Activated CD8-positive, alpha-beta memory T cell treated with anti-CD3 and anti-CD28 coated beads for 24 hours (primary cell): Measurements from ENCODE around the gene ZCCHC7.

ENCODE experiments used
- DNase-seq: peaks from one replicate; pipeline ENCODE4 v3.0.0-alpha.2; 2020

The ZCCHC7 gene

DNA sequence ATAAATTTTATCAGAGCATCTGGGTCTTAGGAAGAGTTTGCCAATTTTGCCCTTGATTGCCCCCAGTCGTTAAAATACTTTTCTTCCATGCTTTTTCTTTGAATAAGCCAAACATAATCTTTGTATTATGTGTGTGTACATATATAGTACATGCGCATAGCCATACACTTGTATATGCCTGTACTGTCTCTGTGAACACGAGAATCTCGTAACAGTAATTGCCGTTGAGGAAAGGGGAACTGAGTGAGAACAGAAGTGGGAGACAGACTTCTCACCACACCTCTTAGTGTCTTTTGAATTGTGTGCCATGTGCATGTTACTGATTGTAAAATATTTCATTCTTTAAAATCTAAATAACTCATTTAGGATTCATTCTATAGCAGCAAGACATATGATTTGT, 222.5 kb downstream of the ZCCHC7 start:
- no peak for DNase-seq

DNA sequence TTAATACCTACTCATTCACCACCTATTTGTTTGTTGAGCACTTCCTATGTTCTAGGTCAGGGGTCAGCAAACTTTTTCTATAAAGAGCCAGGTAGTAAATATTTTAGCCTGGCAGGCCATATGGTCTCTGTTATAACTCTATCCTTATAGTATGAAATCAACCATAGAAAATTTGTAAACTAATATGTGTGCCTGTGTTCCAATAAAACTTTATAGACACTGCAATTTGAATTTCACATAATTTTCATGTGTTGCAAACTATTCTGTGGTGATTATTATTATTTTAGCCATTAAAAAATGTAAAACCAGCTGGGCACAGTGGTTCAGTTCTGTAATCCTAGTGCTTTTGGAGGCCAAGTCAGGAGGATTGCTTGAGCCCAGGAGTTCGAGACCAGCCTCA, 223.3 kb downstream of the ZCCHC7 start:
- DNase-seq = no peak

DNA sequence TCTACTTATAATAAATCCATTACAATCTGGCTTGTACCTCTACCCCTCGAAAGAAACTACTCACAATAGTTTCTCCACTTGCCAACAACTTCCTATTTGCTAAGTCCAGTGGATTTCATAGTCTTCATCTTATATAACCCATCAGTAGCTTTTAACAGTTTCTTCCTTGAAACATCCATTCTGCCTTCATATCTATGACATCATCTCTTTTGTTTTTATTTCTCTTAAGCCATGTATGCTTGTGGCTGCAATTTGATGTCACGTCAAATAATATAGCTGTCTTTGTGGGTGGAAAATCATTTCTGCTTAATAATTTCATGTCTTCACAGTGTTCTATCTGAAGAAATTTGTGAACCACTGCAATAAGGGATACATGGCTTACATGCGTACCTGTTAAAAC, 224.7 kb downstream of the ZCCHC7 start:
- no peak for DNase-seq

DNA sequence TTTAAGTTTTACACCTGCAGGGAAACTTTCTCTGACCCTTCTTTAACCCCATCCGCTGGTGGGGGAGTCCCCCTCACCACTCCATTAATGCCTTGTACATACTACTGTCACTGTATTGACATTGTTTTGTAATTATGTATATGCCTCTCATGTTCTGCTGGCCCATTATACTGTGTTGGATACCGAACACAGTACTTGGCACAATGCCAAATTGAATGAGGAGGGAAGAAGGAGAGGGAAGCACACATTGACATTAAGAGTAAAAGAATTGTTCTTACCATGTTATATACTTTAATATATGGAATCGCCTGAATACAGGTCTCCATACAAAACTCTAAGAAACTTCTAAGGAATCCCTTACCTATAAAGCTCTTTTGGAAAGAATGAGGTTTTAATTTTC, 228.5 kb downstream of the ZCCHC7 start:
- DNase-seq = no peak

DNA sequence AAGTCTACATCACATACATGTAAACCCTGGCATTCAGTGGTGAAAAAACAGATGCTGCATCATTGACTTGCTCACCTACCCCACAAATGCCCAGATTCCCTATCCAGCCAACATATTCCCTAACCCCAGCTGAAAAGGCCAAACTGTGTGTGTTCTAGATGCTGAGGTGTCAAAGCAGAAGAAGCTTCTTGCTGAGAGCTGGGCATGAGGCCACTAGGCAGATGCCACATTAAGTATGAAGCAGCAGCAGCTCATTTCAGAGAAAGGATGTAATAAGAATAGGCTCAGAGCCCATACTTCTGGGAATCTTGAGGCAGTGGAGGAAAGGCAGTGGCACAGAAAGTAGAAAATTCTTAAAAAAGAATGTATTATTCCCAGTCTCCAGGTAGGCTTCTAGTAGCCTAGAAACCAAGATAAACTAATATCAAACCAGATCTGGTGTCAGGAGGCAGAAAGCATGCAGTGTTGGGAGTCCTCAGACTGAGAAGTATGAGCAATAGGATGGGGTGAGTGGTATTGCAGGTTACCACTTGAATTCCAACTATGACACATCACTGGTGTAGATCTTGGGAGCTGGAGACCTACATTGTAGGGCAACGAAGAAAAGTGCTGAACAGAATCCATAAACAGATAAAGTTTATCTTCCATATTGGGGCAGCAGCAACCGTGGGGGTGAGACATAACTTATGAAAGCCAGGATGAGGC, 230.3 kb downstream of the ZCCHC7 start:
- no peak for DNase-seq

DNA sequence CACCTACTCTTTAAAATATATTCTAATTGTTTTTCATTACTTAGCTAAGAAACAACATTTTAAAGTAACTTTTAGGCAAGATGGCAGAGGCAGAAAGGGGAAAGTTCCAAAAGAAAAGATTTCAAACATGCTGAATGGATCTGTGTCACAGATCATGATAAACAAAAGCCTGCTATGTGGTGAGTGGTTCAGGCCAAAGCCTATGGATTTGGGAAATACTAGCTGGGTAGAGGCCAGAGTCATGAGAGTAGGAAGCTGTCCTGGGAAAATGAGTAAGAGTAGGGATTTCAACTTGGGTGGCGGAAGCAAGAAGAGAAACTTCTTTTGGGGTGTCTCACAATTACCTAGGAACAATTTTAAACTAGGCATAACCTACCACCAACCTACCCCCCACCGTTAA, 233.4 kb downstream of the ZCCHC7 start:
- DNase-seq = no peak

DNA sequence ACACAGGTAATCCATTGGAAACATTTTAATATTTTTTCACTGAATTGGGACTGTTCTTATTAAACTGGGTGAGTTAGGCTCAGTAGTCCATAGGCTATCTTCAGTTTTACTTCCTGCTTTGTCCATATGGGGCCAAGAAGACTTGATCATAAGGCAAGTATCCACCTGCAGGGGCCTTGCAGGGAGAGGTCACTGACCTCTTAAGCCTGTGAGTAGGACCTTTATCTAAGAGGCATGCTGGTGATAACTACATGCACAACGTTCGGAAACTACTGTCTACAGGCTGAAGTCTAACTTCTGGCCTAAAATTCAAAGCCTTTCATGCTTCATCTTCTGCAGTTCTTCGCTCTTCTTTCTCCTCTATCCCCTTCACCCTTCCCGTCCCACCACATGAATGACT, 242.1 kb downstream of the ZCCHC7 start:
- no peak for DNase-seq

DNA sequence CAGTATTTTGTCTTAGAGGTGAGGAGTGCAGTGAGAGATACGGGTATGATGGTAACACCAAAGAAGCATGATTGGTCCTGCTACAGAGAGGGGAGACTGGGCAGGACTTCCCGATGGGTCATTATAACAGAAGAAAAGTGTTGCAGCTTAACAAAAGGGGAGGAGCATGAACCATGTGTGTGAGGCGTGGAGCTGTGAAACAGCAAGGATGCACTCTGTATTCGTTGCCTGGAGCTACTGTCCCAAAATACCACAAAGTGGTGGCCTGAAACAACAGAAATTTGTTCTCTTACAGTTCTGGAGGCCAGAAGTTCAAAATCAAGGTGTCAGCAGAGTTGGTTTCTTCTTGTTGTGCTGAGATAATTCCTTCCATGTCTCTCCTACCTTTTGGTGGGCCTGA, 242.8 kb downstream of the ZCCHC7 start:
- no peak for DNase-seq

DNA sequence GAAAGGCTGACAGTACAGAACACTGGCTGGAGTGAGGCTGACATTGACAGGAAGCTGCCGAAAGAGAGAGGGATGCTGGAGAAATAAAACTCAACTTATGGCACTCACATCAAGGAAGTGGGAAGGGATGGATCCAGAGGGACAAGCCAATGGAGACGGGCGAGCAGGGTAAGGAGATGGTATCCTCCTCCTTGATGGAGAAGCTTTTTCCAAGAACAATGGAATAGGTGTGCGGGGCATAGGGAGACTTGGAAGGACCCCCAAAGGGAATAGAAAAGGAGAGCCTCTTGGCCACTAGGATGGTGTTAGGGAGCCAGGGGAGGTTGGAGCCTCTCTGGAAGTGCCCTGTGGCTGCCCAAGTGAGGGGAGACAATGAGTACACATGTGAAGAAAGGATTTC, 243.8 kb downstream of the ZCCHC7 start:
- no peak for DNase-seq

DNA sequence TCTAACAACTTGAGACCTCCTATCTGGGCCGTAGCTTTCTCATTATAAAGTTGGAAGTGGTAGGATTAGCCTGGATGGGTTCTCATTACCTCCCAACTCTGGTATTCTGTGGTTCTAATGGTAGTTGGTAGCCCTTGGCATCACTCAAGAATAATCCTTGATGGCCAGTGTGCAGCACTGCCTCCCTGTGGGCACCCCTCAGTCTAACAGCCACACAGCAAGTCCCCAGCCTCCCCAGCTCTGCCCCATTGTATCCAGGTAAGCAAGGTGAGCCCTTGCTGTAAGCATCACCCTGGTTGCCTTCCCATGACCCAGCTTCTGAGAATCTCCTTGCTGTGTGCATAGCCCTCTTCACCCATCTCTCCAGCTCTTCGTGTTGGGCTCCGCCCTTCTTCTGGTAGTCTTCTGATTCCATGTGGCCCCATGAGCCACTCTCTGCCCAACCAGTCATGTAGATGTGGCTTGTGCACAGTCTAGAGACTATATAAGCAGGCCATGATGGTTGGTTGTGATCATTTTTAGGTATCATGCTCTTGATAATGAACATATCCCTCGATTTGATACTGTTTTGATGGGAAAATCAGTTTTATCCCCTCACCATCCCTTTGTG, 244.5 kb downstream of the ZCCHC7 start:
- DNase-seq = no peak

DNA sequence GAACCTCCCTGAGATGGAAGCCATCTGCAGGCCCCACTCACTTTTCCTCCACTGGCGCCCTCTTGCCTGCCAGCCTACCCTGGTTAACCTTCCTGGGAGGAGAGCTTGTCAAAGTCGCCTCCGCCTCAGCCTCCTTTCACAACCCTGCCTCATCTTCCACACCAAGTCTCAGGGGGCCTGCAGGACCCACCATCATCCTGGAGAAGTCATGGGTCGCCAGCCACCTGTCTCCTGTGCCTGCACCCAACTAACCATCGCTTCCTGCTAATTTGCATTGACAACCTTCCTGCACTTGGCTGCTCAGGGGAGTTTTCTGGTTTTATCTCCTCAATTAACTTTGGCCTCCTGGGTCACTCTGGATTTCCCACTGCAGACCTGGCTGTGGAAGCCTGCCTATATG, 249.3 kb downstream of the ZCCHC7 start:
- DNase-seq = no peak

DNA sequence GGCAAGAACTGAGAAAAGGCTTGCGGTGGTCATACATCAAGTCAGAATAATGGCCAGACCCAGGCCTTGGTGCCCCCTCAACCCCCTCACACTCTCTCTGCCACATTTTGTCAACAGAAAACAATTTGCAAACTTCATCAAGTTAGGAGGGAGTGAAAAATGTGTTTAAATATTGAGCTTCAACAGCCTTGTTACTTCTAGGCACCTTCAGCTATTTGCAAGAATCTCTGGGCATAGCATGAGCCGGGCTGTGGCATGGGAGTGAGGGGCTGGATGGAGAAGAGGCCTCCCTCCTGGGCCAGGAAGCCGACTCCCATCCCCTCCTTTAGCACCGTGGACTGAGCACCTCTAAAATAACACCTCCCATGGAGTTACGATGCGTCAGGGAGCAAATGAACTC, 249.9 kb downstream of the ZCCHC7 start:
- DNase-seq = no peak

DNA sequence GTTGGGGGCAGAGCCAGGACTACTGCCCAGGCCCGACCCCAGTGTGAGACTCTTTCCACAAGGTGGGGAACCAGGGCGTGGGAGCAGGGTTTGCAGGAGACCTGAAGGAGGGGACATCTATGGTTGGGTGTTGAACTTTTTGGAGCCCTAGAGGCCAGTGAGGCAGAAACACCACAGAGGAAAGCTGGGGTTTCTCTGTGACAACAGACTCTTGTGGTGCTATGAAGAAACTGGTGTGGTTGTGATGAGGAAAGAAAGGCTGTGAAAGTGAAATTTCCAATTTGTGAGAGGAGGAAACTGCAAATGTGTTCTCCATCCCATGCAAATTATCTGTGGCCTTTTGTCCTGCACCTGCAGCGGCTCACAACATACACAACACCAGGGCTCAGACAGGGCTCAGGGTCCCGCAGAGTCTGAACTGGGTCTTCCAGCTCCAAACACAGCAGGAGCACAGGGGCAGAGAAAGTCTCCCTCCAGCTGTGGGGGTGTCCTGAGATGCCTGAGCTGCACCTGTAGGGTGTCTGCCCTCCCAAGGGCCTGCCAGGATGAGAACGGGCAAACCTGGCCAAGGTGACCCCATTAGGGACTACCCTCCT, 250.7 kb downstream of the ZCCHC7 start:
- DNase-seq = no peak

DNA sequence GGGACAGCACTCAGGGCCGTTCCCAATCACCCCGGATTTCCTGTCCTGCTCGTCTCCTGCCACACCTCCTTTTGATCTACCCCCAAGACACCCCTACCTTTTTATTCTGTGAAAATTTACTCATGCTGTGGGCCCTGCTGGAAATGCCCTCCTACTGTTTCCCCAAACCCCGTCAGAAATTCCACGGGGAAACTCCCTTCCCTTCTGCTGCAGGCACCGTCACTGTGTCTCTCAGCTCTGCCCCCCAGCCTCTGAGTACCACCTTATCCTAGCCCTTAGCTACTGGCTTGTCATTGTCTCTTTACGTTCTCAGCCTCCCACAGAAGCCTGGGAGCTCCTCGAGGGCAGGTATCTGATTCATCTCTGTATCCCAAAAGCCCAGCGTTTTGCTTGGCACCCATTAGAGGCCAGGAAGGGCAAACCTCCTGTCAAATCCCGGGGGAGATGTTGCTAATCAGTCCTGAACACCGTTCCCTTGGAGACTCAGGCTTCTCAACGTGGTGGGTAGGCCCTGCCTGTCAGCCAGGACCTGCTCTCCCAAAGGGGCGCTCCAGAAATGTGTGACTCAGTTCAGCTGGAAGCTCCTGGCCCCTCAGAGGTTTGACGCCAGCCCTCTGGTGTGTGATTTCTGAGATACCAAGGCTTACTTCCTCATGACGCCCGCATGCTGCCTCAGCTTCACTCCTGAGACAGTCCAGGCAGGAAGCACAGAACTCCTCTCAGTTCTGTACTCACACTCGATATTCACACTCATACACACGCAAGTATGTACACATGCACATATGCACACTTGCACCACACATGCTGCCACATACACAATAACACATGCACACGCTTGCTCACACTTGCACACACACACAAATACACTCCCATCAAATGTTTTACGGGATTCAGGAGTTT, 251.4 kb downstream of the ZCCHC7 start:
- DNase-seq = no peak

DNA sequence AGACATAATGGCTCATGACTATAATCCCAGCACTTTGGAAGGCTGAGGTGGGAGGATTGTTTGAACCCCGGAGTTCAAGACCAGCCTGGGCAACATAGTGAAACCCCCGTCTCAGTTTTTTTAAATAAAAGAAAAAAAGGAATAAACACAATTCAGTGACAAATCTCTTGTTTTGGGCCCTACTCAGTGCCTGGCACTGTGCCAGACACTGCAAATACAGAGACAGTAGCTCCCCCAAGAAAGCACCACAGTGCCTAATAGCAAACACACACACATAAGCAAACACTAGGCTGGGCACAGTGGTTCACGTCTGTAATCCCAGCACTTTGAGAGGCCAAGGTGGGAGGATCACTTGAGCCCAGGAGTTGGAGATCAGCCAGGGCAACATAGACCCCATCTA, 252.5 kb downstream of the ZCCHC7 start:
- DNase-seq = no peak

DNA sequence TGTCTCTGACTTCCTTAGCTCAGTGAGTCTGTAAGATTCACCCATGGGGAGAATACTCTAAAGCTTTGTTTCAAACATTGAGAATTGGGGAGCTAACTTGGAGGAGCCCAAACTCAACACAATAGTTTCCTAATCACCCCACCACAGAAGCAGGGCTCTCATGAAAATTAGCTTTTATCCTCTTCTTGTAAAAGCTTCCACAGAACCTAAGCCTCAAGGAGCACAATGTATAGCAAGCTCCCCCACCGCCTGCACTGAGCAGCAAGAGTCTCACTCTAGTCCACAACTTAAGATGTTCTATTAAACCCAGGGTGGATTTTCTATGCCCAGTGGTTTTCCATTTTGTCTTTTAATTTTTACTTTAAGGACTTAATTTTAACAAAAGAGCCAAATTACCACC, 253.2 kb downstream of the ZCCHC7 start:
- DNase-seq = no peak

DNA sequence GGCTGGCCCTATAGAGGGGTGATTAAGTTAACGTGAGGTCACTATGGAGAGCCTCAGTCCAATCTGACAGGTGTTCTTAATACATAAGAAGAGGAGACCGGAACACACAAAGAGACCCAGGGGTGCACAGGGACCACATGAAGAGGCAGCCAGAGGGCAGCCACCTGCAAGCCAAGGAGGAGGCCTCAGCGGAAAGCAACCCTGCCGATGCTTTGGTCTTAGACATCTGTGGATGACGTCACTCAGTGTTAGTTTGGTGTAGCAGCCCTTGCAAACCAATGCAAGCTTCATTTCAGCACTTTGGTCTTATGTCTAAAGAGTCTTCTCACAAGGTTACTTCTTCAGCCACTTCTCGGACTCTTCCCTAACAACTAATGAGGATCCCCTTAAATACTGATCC, 254.5 kb downstream of the ZCCHC7 start:
- DNase-seq = no peak

DNA sequence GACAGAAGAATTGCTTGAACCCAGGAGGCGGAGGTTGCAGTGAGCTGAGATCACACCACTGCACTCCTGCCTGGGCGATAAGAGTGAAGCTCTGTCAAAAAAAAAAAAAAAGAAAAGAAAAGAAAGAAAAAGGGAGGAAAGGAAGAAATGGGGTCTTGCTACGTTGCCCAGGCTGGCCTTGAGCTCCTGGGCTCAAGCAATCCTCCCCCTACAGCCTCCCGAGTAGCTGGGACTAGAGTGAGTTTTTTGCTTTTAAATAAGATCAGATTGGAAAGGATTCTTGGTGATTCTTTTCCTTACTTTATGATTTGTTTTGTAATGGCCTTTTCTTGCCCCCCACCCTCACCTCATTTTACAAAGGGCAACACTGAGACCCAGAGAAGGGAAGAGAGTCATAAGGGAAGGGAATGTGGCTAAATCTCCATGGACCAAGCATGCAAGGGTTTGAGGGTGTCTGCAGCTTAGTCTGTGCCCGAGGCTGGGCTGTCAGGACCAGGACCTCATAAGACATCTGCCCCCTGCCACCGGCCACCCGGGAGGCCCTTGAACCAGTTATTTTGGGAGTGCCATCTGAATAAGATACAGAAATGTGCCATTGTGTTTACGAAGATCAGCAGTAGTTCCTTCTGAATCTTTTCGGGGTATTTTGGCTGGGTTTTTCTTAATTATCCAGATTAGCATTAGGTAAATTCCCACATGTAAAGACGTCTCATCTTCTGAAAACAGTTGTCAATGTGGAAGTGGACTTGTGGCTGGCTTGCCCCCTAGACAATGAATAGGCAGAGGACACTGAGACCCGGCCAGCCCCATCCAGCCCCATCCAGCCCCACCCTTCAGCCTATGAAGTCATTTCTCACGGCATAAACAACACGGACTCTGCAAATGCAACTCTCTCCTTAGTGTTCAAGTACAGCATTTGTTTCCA, 257.6 kb downstream of the ZCCHC7 start:
- DNase-seq = no peak

DNA sequence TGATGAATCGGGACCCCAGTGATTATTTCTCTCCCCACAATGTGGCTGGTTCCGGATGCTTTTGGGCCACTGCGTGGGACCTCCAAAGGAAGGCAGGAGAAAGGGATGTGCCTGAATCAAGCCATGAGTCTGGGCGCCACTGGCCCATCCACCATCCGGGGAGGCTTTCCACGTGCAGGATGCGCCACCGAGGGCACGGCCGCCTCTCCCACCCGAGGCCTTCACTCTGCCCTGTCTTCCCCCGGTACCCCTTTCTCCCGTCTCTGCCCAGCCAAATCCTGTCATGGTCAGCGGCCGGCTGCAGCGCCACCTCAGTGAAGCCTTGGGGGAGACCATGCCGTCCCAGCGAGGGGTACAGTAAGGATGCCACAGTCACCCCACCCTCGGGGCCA, 258.2 kb downstream of the ZCCHC7 start:
- no peak for DNase-seq

DNA sequence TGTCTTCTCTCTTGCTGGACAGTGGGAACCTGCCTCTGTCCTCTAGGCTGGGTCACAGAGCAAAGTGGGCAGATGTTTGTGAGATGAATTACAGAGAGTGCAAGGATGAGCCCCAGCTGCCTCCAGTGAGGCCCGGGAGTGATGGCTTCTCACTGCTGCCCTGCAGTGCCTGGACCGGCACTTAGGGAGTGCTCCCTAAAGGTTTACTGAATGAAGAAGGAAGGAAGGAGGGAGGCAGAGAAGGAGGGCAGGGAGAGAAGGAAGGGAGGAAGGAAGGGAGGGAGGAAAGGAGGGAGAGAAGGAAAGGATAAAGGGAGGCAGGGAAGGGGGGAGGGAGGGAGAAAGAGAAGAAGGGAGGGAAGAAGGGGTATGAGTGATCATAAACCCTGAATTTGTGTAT, 259.5 kb downstream of the ZCCHC7 start:
- DNase-seq = no peak

DNA sequence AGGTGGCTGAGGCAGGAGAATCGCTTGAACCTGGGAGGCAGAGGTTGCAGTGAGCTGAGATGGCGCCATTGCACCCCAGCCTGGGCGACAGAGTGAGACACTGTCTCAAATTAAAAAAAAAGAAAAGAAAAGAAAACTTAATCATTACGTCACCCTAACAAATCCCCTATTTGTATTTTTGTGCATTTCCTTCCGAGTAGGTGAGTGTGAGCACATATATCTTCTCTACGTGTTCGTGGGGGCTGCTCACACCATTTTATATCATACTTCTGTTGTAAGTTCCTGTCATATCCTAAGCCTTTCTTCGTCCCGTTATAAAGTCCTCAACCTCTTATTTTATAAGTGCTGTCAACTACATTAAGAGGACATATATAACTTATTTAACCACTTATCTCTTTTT, 260.2 kb downstream of the ZCCHC7 start:
- no peak for DNase-seq

DNA sequence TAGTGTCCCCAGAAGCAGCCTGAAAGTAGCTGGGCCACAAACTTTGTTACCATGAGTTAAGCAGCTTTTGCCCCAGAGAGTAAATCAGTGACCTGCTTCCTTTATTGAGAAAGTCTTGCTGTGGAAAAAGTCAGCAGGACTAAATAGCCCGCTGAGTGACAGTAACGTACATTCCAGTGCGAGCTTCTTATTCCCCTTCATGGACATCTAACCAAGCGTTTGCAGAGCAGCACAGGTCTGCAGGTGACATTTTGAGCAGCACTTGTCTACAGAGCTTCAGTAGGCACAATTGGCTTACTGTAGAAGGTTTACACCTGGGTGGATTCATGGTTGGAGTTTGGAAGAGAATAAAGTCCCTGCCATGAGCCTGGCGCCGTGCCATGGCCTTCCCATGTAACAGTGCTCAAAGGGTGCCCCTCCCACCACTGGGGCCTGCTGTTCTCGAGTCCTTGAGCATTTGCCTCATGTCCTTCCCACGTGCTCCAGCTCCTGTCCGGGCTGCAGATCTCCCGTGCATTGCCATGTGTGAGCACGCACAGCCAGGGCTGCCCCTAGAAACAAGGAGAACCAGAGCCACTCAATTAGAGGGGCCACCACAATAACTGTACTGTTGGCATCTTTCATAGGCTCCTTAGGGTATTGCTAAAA, 260.8 kb downstream of the ZCCHC7 start:
- no peak for DNase-seq
